Measurements from ENCODE around the gene CCDC110.
A peak's percentile ranks its signal among the peaks of the same experiment; 100 is the strongest.
"Not testable (repeated sequence)": the region's sequence is repeated elsewhere in the genome, so short reads cannot be mapped to it uniquely, and the experiment has no call there.

CCDC110 gene

DNA sequence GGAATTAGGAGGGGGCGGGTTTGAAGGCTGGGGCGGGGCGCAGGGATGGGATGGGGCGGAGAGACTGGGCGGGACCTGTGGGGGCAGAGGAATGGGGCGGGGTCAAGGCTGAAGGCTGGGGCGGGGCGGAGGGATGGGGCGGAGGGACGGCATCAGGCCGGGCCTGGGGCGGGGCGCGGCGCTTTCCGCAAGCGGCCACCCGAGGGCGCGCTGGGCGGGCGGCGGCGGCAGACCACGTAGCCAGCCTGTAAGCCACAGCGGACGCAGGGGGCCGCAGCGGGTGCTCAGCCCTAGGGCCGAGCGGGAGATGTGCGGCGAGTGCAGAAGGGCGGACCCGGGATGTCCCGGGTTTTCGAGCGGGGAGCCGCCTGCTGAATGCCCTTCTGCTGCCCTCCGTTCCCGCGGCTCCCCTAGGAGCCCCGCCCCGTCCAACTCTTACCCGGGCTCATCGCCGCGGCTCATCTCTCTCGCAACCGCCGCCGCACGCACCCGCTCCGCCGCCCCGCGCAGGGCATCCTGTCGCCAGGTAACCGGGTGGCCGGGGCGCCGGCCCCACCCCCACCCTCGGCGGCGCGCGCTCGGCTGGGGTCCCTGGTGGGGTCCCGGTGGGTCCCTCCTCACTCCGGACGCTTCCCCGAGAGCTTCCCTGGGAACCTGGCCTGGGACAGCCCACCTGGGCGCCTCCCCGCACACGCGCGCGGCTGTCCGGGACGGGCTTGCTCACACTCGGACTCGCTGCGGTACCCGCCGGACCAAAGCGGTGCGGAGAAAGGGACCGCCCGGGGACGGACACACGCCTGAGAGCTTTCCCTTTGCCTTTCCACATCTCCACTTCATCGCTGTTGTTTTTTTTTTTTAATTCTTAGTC lies at the start of gene CCDC110:
TSS of gene CCDC110 (minus strand) at position 499 of the 868 bp plus-strand sequence. CDS start at position 449, 50 bp downstream.
- DNase-seq (ENCODE audit: low read depth): peak; percentile 45

DNA sequence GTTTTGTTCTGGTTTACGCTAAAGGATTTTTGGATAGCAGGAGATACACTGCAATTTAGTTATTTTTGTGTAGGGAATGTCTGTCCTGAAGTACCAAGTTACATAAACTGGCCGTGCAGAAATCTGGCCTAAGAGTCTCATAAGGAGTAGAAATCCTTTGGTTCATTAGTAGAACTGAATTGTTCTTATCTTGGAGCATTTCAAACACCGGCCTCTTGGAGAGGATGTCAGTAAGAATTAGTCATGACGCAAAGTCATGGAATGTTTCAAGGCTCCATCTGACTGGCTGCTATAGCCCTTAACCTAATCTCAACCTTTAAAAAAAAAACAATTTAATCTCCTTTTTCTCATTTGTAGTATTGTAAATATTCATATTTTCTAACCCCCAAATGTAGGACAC lies 48.6 kb upstream of the CCDC110 start:
- no peak for DNase-seq (ENCODE audit: low read depth)

DNA sequence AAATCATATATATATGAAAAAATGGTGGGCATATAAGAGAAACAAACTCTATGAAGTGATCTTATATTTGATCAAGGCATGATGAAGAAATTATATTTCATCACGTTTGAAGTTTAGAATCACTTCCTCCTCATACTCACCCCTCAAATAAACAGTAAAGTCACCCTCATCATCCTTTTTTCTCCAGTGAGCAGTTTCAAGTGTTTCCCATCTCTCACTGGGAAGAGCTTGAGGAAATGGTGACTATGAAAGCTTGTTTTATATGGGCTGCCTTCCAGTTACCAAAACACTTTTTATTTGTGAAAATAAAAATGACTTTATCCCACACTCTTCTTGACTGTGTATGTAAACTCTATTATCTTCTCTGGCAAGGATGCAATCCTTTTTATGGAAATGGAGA lies 47.0 kb upstream of the CCDC110 start:
- no peak for DNase-seq (ENCODE audit: low read depth)

DNA sequence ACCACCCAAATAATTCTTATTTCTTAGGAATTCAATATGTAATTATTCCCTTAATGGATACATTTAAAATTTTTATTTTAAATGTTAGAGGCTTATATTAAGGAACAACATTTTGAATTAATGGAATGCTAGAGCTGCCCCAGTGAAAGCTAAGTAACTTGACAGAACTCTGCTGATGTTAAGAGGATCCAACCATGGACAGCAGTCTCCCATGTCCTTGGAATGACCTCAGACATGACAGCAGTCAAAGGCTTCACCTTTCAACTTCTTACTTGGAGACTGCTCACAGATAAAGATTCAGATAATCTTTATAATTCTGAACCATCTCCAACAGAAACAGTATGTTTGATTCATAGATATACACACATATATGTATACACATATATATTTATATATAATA lies 46.5 kb upstream of the CCDC110 start:
- no peak for DNase-seq (ENCODE audit: low read depth)

DNA sequence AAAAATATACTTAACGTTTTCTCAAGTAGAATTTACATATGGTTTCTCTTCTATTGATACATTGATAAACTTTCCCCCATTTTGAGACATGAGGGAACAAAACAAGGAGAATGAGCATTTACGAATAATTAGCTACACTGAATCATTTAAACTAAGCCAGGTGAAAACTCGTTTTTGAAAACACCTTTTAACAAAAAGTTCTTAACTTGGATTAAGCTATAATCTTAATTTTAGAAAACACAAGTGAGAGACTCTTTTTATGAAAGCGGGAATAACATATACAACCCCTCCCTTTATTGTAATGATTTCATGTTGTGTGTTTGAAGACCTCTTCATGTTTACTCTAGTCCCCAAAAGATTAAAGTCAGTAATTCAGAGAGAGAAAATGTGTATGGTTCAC lies 43.7 kb upstream of the CCDC110 start:
- no peak for DNase-seq (ENCODE audit: low read depth)

DNA sequence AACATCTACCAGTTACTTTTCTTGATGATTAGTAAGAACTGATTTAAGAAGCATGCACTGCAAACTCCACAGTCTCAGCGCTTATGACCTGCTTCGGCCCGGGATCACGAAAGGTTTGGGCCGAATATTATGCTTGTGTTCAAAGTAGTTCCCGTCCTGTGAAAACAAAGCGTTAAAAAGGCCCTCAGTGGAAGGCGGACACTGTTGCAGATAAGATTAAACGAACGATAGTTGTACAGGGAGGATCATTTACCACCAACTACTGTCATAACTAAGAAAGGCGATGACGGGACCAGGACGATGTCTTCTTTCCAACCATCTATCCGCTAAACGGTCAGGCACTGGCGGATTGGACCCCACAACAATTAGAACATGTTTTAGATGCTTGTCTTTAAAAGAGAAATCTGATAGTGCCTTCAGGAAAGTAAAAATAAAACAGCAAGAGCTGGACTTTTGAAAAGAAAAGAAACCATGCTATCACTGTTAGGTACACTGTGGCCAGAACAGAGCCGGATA lies 42.7 kb upstream of the CCDC110 start:
- no peak for DNase-seq (ENCODE audit: low read depth)

DNA sequence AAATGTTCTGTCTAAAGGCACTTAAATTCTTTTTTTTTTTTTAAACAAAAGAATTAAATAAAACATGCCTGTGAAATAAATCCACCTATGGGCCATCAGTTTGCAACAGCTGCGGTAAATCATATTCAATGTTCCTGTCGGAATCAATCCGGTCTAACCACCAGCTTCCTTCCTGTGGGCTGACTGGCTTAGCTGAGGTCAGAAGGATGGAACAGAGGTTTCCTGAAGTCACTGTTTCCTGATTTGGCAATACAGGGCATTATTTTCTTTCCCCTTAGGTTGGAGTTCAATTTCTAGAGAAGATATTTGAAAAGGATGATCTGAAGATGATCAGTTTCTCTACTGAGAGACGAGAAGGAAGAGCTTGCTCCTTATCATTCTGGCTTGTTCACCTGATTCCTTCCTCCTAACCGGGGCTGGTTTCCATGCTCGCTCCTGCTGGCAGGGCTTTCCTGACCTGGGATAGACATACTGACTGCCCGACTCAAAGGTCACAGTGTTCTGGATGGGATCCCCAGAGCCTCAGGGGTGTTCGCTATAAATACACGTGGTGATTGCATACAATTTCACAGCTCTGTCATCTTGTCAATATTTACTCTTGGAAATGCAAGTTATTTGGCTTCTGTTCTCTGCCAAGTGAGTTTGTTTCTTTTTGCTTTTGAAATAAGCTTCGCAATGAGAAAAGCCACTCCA lies 42.1 kb upstream of the CCDC110 start:
- DNase-seq (ENCODE audit: low read depth): no peak

DNA sequence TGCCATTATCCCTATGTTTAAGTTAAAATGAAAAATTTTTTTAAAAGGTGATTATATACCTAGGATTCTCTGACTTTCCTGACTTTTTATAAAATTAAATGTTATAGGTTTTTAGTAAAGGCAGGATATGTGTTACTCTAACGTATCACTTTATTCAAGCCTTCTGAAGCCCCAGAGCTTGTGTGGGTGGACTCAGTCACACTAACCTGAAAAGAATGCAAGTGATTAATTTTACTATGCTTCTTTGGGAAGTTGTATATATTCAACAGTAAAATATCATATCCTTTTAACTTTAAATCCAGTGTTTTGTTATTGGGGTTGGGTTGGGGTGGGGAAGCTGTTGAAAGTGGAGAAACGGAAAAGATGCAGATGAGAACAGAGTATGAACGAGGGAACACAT lies 41.0 kb upstream of the CCDC110 start:
- no peak for DNase-seq (ENCODE audit: low read depth)

DNA sequence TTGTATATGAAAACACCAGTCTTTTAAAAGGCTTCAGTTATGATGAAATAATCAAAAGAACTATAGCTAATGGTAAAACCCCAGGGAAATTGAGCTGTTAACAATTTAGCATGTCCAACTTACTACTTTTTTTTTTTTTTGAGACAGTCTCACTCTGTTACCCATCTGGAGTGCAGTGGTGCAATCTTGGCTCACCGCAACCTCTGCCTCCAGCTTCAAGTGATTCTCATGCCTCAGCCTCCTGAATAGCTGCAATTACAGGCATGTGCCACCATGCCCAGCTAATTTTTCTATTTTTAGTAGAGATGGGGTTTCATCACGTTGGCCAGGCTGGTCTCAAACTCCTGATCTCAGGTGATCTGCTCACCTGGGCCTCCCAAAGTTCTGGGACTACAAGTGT lies 39.7 kb upstream of the CCDC110 start:
- not testable (repeated sequence) for DNase-seq (ENCODE audit: low read depth)

DNA sequence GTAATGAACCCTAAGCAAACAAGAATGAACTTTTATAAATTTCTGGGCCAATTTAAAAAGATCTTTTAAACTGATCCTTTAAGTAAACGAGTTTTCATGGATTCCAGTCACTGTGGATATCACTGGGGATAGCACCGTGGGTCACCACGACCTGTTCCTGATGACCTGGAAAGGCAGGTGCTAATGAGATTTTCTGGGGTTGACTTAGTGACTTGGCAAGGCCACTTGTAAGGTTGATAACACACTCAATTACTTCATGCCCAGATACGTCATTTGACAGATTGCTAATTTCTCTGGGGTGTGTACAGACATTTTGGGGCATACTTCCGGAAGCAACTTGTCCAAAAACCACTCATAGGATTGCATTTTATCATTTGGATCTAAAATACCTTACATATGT lies 39.3 kb upstream of the CCDC110 start:
- DNase-seq (ENCODE audit: low read depth): no peak

DNA sequence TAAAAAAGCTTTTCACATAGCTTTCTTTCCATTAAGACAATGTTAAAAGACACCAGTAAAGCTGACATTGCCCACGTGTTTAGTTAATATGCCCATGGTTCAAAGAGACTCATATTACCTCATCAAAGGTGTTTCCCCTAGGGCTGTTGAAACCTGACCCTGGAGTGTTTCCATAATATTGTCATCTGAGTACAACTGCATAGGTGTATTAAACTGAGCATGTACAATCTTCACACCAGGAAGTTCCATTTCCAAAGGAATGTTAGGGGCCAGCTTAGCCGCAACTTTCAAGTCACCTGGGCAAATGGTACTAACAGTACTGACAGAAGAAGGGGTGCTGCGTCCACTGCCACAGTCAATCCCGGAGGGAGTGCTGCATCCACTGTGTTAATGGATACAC lies 36.6 kb upstream of the CCDC110 start:
- no peak for DNase-seq (ENCODE audit: low read depth)

DNA sequence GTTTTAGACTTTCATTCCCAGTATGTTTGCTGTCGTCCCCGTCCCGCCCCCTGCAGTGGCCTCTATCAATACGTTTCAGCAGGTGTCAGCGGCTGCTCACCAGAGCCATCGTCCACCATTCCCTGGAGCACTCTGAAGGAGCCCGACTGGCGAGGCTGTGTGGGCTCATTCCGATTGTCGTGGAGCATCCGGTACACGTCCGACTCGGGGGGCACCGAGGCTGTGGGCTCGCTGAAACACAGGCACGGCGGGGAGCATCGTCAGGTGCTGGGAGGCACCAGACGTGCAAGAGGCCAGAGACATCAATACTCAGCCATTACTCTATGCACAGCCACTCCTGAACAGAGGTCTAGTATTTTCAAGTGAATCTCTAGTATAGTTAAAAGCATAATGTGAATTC lies 34.9 kb upstream of the CCDC110 start:
- DNase-seq (ENCODE audit: low read depth): no peak

DNA sequence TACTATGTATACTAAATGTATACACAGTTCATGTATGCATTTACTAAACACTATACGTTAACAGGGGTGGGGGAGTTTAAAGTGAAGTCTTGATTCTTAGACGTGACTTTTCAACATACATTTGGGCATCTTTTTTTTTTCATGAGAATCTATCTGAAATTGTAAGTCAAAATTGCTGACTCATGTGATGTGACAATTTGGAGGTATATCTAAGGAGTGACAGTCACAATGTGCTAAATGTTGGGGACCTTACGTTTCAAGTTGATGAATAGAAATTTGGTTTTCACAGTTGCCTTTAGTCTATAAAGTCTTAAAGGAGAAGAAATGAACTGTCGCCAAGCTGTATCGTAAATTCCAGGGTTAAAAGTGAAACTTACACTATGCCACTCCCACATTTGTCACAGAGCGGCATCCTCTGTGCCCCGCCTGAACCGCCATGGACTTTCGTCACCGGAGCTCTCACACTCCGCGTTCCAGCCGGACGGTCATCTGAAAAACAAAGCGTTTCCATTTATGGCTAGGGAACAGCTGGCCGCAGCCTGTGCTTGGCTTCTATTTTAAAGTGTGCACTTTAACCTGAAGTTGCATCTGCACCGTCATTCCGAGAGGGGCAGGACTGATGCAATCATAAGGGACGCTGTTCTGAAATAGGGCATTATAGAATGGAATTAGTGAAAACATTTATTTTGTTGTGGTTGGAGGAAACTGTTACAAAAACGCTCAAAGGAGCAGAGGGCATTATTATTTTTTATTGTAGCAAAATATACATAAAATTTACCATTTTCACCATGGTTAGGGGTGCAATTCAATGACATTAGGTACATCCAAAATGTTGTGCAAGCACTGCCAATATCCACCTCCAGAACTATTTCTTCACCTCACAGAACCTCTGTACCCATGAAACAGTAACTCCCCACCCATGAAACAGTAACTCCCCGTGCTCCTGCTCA lies 32.8 kb upstream of the CCDC110 start:
- no peak for DNase-seq (ENCODE audit: low read depth)

DNA sequence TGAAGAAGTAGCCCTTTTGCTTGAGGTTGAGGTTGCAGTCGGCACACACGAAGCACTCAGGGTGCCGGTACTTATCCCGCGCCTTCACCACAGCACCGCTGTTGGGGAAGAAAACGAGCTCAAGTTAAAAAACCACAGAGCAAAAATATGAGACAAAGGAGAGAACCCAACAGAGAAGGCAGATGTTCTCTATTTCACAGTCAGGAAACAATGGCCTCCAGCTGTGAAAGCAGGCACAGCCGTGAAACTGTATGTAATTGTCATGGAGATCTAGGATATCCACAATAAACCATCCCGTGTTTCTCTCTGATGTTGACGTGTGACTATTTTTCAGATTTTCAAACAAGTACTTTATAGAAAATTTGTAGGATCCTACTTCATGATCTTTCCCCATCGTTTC lies 30.9 kb upstream of the CCDC110 start:
- no peak for DNase-seq (ENCODE audit: low read depth)

DNA sequence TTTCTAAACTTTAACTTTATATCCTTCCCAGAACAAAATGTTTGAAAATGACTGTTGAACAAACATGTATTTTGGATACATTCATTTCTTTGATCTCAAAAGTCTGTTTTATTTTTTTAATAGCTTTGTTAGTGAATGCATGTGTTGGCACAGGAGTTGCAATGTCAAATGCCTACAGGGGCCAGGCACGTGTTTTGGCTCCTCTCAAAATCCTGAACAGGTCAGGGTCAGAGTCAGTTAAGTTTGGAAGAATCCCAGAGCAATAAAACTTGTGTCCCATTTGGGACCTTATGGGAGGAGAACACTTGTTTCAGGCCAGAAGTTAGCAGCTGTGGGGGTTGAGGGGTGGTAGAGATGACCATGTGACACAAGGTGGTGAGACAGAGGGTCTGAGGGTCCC lies 29.0 kb upstream of the CCDC110 start:
- no peak for DNase-seq (ENCODE audit: low read depth)

DNA sequence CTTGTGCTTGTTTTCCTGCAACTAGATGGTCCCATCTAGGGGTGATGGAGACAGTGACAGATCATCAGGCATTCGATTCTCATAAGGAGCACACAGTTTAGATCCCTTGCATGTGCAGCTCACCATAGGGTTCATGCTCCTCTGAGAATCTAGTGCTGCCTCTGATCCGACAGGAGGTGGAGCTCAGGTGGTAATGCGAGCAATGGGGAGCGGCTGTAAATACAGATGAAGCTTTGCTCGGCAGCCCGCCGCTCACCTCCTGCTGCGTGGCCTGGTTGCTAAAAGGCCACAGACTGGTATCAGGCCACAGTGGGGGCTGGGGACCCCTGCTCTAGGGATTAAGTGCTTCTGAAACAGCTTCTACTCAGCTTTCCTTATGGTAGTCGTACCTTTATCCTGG lies 28.5 kb upstream of the CCDC110 start:
- no peak for DNase-seq (ENCODE audit: low read depth)

DNA sequence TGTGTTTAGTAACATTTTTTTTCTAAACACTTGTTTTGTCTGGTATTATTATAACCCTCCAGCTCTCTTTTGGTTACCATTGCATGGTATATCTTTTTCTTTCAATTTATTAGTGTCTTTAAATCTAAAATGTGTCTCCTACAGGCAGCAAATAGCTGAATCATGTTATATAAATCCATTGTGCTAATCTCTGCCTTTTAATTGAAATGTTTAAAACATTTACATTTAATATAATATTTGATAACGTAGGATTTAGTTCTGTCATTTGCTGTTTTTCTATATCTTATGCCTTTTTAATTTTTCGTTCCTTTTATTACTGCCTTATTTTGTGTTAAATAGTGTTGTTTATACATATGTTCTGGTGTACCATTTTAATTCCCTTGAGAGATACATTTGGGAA lies 17.1 kb upstream of the CCDC110 start:
- no peak for DNase-seq (ENCODE audit: low read depth)

DNA sequence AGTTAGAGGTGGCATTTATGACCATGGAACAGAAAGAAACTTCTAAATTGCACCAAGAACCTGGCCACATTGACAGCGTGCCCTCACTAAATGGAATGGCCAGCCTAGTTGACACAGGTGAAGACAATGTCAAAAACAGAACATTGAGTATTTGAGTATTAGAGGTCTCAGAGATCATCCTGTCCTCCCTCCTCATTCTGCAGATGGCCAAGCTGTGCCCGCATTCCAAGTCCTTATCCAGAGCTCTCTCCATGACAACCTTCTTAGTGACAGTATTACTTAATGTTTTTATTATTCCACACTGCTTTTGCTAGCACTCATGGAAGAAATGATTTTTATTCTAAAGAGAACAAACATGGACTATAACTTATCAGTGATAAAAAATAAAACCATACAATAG lies 9.9 kb upstream of the CCDC110 start:
- no peak for DNase-seq (ENCODE audit: low read depth)

DNA sequence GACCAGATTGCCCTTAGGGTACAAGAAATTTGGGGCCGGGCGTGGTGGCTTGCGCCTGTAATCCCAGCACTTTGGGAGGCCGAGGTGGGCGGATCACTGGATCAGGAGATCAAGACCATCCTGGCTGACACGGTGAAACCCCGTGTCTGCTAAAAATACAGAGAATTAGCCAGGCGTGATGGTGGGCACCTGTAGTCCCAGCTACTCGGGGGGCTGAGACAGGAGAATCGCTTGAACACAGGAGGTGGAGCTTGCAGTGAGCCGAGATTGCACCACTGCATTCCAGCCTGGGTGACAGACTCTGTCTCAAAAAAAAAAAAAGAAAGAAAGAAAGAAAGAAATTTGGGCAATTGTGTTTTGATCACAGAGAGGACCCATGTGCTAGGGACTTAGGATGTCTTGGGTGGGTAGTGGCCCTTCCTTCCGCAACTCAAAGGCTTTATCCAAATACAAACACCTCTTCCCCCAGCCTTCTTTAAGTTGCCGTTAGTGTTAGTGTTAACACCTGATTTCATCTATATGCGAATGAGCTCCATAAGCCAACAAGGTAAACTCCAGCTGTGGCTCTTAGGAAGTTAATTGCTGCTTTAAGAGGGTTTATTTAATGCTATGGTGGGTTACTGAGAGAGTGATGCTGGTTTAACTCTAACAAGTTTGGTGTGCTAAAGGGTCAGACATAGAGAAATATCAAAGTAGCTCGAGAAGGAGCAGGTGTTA lies 8.6 kb upstream of the CCDC110 start:
- no peak for DNase-seq (ENCODE audit: low read depth)

DNA sequence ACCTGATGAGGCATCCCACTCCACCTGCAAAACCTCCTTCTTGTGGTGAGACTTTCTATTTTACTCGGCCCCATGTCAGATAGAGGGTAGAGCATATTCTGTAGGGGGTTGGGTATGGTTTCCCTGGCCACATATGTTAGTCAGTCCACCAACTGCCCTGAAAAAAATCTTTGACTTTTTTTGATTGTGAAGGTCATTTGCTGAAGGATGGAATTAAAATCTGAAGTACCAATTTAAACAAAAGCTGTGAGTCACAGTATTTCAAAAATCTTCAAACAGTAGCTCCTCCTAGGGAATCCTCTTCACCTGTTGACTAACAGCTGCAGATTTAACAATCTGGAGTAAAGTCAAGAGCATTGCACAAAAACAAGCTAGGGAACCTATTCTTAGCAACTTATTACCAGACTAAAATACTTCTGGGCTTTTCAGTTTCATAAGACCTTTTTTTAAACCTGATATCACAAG lies 8.0 kb upstream of the CCDC110 start:
- DNase-seq (ENCODE audit: low read depth): no peak

DNA sequence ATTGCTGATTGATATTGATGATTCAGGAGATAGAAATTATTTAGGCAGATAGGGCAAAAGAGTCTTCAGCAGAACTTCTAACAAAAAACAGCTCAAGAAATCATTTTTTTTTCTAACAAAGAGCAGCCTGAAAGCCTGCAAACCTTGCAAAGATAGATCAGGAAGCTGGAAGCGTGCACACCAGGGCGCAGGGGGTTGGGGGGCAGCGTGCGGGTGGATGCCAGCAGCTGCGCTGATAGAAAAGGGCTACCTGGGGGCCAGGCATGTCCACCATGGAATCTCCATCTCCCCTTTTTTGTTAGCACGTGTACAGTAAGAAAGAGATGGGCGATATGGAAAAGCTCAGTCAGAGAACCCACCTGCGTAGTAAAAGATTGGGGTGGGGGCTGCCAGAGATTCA lies 1.7 kb upstream of the CCDC110 start:
- no peak for DNase-seq (ENCODE audit: low read depth)

Data from HS-5 (cell line).